NCI-H524 (cell line): ENCODE data around the gene TRIM47.

ENCODE experiments used
- DNase-seq, 2 experiments: peaks; one replicate each; lab custom pipeline; 2025; lab: John Stamatoyannopoulos, UW

Gene TRIM47

GRCh38 chr17:75846692-75847613, 31.4 kb downstream of the TRIM47 start:
- no peak for DNase-seq

DNA sequence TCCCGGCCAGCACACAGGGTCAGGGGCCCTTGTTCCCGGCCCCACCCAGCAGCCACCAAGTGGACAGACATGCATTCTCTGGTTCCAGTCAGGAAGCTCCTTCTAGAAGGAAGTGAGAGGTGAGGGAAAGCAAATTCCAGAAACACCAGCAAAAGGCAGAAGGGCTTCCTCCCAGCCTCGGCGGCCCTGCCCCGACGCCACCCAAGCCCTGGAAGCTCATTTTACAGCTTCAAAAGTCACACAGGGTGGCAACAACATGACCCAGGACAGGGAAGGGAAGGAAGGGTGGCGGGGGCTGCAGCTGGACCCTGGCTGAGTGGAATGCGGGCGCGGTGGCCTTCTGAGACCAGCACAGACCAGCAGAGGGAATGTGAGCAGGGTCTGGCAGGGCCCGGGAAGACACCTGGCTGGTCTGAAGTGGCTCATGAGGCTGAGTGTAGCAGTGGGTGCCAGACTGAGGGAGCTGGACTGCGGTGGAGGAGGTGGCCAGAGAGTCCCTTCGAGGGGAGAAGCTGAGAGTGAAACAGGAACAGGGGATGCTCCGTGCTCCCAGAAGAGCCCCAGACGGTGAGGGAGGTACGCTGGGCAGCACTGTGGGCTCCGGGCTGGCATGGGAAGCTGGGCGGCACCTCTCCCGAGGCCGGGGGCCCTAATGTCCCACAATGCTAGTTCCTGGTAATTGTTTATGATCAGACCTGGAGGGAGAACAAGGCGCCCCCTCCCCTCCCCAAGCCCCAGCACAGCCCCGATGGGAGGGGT, 32.3 kb downstream of the TRIM47 start:
- no peak for DNase-seq

- DNase-seq: peak; percentile 49 to 77
Measured at GRCh38 chr17:75845058-75845711, 33.2 kb downstream of the TRIM47 start.

DNA sequence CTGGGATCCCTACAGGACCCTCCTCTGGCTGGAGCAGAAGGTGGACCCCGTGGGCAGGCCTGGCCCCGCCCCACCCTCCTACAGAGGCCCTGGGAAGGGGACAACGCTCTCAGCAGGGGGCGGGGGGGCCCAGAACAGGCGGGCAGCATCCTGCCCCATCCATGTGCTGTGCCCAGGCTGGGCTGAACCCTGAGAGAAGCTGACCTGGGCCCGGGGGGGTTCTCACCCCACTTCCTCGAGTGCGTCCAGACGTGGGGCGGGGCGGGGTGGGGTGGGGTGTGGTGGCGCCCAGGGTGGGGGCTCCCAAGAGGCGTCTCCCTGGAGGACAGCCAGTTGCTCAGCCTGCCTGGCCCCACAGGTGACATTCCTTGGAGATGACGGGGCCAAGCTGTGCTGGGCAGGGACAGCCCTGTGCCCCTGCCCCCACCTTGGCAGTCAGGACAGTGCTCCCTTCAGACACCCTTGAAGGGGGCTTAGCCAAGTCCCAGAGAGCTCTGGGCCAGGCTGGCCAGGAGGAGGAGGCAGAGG, 33.8 kb downstream of the TRIM47 start:
- DNase-seq: no peak

GRCh38 chr17:75843577-75844529, 34.5 kb downstream of the TRIM47 start, which contains the start of gene UNC13D:
Gene UNC13D (minus strand): TSS chr17:75844404. CDS start chr17:75844337, 67 bp downstream.
- no peak for DNase-seq

DNA sequence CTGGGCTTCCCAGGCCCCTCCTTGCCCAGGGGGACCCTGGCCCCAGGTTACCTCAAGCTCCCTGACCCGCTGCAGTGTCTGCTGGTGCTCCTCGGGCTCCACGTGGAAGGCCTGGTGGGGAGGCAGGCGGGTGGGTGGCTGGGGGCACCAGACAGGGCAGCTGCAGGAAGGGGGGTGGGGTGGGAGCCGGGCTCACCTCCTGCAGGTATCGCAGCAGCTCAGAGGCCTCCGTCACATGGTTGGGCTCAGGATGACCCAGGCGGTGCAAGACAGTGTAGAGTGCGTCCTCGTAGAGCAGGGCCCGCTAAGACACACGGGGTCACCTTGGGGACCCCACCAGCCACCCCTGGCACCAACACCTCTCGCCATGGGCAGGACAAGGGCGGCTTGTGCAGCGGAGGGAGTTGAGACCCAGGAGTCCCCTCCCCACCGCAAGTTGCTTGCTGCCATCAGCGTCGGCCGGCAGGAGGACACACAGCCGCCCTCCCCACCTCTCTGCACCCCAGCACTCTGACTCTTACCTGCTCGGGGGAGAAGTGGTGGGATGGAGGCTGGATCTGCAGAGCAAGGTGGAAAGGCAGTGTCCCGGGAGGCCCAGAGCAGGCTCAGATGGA, 35.3 kb downstream of the TRIM47 start:
- DNase-seq: no peak

DNA sequence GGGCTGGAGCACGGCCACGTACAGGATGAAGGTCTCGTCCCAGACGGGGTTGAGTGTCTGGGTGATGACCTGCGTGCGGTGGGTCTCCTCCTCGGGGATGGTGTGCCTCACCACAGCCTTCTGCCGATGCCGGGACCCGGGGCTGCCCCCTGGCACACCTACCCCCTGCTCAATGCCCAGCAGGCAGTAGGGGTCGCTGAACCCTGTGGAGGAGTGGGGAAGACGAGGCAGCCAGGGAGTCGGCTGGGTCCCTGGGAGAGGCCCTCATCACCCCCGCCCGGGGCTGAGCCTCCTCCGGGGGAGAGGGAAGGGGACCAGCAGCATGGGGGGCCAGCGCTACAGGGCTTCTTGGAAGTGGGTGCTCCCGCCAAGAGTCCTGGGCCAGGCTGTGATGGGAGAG, 36.0 kb downstream of the TRIM47 start:
- no peak for DNase-seq

DNA sequence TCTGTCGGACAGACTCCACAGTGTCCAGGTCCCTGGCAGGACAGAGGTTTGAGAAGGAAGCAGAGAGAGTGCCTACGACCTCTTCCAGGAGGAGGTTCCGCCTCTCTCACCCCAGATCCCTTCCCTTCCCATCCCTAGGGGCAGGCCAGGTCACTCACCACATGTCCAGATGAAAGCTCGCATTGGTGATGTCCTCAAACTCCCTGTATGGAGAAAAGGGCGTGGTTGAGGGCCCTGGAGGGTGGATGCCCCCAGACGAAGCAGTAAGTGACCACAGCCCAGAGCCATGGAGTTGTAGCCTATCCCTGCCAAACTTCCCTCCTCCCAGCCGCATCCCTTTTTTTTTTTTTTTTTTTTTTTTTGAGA, 37.6 kb downstream of the TRIM47 start:
- no peak for DNase-seq

- no peak for DNase-seq
Measured at GRCh38 chr17:75839942-75840798, 38.2 kb downstream of the TRIM47 start.

DNA sequence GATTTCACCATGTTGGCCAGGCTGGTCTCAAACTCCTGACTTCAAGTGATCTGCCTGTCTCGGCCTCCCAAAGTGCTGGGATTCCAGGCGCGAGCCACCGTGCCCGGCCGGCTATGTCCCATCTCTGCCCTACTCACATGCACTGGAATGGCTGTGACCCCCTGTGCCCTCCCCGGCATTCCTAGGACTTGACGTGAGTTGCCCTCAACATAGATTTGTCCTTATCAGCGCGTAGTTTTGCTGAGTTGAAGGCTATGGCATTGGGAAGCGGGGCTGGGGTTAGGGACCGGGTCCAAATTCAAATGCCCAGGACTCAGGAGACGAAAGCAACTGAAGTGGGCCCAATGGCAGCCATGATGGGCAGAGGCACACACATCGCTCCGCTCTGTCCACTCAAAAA, 40.0 kb downstream of the TRIM47 start:
- DNase-seq: no peak

DNA sequence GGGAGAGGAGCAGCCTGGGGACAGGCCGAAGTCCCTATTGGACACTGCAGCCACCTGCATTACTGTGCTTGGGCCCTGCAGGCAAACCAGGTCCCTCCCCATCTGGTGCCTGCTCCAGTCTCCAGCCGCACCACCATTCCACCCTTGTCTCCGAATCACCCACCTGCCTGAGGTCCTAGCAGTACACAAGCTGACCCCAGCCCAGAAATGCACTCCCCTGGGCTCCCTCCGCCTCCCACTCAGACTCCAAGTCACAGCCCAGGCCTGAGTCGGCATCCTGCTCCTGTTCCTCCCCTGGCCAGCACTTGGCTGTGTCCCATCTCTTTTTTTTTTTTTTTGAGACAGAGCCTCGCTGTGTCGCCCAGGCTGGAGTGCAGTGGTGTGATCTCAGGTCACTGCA, 40.5 kb downstream of the TRIM47 start:
- no peak for DNase-seq

DNA sequence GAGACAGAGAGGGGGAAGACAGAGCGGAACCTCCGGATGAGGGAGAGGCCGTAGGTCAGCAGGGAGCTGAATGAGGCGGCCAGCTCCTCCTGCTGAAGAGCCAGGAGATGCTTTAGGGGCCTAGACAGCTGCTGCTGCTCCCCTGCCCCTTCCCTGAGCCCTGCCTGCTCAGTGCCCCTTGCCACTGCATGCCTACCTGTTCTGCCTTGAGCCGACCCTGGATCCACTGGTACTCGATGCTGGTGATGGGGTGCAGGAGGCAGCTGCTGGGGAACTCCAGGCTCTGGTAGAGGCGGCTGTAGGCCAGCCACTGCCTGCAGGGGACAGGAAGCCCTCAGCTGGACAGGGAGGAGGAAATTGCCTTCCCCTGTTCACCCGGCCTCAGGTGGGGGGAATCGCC, 41.8 kb downstream of the TRIM47 start:
- DNase-seq: no peak

- DNase-seq: no peak
Measured at GRCh38 chr17:75835654-75835987, 42.8 kb downstream of the TRIM47 start.

DNA sequence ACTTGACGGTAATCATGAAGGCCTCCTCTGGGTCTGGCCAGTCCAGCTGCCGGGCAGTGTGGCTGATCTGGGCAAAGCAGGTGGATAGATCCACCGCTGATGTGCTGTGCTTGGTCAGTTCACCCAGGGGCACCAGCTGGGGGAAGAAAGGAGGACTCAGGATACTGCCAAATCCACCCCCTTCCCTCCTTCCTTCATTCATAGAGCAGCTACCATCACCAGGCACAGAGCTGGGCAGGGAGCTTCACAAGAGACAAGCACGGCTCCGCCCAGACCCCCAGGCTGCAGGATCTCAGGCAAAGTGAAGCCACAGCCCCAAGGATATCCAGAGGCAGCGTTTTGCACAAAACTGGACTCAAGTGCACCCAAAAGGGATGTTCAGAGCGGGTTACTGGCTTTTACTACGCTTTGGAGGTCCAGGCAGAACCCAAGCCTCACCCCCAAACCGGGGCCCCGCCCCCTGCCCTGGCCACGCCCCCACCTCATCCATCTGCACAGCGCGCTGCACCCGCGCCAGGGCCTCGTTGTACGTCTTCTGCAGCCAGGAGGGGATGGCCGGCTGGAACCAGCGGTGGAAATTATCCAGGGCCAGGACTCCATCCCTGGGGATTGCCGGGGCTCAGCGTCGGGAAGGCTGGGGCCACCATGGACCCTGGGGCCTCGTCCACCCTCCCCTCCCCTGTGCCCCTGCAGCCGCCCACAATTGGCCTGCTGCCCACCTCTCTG, 43.3 kb downstream of the TRIM47 start:
- peak in 1 of 2 experiments; percentile 72 for DNase-seq

DNA sequence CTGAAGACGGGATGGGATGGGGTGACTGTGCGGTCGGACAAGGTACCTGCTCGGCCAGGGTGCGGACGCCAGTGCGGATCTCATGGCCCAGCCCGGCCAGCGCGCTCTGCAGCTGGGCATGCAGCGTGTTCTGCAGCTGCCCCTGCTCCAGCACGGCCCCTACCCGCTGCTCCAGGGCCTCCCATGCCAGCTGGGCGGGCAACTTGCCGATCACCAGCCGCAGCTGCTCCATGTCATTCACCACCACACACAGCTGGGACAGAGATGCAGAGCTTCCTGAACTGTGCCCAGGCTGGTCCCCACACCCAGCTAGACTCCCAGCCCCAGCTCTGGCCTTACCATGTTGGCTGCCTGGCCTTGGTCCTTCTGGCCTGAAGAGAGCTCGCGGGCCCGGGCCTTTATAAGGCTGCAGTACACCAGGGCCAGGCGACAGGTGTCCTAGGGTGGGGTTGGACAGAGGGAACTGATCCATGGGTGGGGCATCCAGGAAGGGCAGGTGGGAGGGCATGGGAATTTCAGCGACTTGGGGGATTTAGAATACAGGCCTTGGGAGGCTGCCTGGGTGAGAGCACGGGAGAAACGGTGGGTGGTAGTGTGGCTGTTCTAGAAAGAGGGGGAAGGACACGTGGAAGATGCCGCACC, 44.0 kb downstream of the TRIM47 start:
- DNase-seq: peak in 1 of 2 experiments; percentile 34

- DNase-seq: no peak
Measured at GRCh38 chr17:75832652-75833400, 45.6 kb downstream of the TRIM47 start.

- no peak for DNase-seq
Measured at GRCh38 chr17:75832164-75832651, 46.2 kb downstream of the TRIM47 start.
